ENCODE results near the gene DYSF. TPM values are rescaled to one million over a fixed set of nuclear protein-coding genes. Genes with fewer than 3 reads are reported as not detected.

The DYSF gene
- polyA plus RNA-seq, 1 of the 3 experiments (the other 2 are of a cell fraction), result 0.10 TPM

DNA sequence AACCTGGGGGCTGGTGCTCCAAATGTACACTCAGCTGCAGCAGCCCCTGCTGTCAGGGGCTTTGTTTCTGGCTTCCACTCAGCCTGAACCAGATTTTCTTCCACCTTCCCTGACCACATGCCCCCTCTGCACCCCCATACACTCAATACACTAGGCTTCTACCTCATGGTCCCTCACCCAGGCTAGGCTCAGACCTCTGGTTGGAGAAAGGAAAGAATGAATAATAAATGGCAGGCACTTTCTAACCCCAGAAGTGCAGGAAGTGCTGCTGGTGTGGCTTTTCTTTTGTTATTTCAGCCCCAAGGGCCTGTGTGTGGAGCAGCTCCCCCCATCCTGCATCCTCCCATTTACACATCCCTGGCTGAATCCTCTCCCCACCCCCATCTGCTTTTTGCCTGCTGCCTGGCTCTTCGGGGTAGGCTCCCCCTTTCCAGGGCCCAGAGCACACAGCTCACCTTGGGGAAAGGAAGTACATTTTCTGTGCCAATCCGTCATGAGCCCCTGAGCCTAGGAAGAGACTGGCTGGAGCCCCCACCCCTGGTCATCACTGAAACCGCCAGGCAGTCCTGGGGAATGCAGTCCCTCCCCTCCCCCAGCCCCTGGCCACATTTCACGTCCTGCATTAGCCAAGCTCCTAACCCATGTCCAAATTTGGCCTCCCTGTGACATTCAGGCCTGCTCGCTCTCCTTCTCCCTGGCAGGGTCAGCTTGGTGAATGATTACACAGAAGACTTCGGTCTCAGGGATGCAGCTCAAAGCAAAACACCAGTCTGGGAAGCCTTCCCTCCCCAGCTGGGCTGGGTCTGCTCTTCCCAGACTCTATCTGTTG is 2.6 kb downstream of the DYSF start:
- H3F3A ChIP-seq (replicated peaks; ENCODE audit: insufficient read depth), result no peaks in the 10 kb centered on the region
- ChIA-PET CTCF (interaction anchor here (0.7 to 2.3 kb wide), 4 partner anchors 10 to 124 kb away, joined by 3 to 11 read pairs (median 7); partner anchors contain the start of gene ZNF638), POLR2A (no interaction called here)
- no peak overlapping the region for H3K4me2 ChIP-seq
- 53% methylated on average over 5 of the region's 6 CpGs for WGBS (ENCODE audit: low lambda C conversion rate)
- no peaks in the 10 kb centered on the region for H3K9me2 ChIP-seq
- no peak overlapping the region for H3K4me3 ChIP-seq (ENCODE audit: low read depth in 2 of 2, low read length in 1 of 2)
- peak overlapping the region; percentile 29; the same call in 1 of the 2 replicates for H2AFZ ChIP-seq (ENCODE audit: low read depth)
- H3K79me2 ChIP-seq (ENCODE audit: insufficient read depth), result no peaks in the 10 kb centered on the region
- H3K9me3 ChIP-seq, result no peaks in the 10 kb centered on the region
- peaks cover 0 to 40% of the 10 kb centered on the region in 2 experiments; a peak in 1 of 4 replicates for H3K4me1 ChIP-seq (ENCODE audit: control insufficient read depth in 1 of 2, insufficient read depth in 2 of 2, low read depth in 1 of 2, low read length in 1 of 2)
- 0 out of 2 replicates have a peak, but pooled peaks cover 5% of the 10 kb centered on the region for H3K27me3 ChIP-seq (ENCODE audit: insufficient read depth)
- no peaks in the 10 kb centered on the region for H4K20me1 ChIP-seq (ENCODE audit: insufficient read depth)
- H3K36me3 ChIP-seq (replicated peaks in 1 of 2; ENCODE audit: control insufficient read depth in 1 of 2, insufficient read depth in 2 of 2, low read length in 1 of 2), result no peaks in the 10 kb centered on the region
- peak; percentile 63 for DNase-seq
- no peak overlapping the region for H3K9ac ChIP-seq
- TF ChIP-seq, protein P1, sequence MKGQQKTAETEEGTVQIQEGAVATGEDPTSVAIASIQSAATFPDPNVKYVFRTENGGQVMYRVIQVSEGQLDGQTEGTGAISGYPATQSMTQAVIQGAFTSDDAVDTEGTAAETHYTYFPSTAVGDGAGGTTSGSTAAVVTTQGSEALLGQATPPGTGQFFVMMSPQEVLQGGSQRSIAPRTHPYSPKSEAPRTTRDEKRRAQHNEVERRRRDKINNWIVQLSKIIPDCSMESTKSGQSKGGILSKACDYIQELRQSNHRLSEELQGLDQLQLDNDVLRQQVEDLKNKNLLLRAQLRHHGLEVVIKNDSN (IDR thresholded peaks at IDR 0.05; ENCODE audit: borderline replicate concordance, low read depth), result no peak
- TF ChIP-seq NFIC (IDR thresholded peaks at IDR 0.05; ENCODE audit: borderline replicate concordance), result no peak
- no peak for TF ChIP-seq CHD2 (IDR thresholded peaks at IDR 0.05; ENCODE audit: low read length, partially characterized antibody)
- TF ChIP-seq FOXJ3 (CRISPR knock-in tag; IDR thresholded peaks at IDR 0.05), result no peak
- TF ChIP-seq GATA2 (CRISPR knock-in tag; IDR thresholded peaks at IDR 0.05), result no peak
- no peak for TF ChIP-seq MXI1 (IDR thresholded peaks at IDR 0.05; ENCODE audit: low read depth, low read length)
- no peak for TF ChIP-seq EZH2phosphoT487 (IDR thresholded peaks at IDR 0.05; ENCODE audit: borderline replicate concordance, low read depth)
- TF ChIP-seq, protein P2, sequence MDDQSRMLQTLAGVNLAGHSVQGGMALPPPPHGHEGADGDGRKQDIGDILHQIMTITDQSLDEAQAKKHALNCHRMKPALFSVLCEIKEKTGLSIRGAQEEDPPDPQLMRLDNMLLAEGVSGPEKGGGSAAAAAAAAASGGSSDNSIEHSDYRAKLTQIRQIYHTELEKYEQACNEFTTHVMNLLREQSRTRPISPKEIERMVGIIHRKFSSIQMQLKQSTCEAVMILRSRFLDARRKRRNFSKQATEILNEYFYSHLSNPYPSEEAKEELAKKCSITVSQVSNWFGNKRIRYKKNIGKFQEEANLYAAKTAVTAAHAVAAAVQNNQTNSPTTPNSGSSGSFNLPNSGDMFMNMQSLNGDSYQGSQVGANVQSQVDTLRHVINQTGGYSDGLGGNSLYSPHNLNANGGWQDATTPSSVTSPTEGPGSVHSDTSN (IDR thresholded peaks at IDR 0.05), result no peak
- TF ChIP-seq FOXM1 (IDR thresholded peaks at IDR 0.05; ENCODE audit: low read depth), result no peak
- no peak for TF ChIP-seq TCF12 (IDR thresholded peaks at IDR 0.05)
- TF ChIP-seq RAD21 (IDR thresholded peaks at IDR 0.05; ENCODE audit: low read length), result no peak
- TF ChIP-seq SIN3A (IDR thresholded peaks at IDR 0.05; ENCODE audit: borderline replicate concordance, low read depth, low read length), result no peak
- TF ChIP-seq FOSL2 (IDR thresholded peaks at IDR 0.05; ENCODE audit: borderline replicate concordance, low read depth), result no peak
- TF ChIP-seq POLR2AphosphoS5 (IDR thresholded peaks at IDR 0.05; ENCODE audit: low read depth, low read length), result no peak
- TF ChIP-seq, protein P3, sequence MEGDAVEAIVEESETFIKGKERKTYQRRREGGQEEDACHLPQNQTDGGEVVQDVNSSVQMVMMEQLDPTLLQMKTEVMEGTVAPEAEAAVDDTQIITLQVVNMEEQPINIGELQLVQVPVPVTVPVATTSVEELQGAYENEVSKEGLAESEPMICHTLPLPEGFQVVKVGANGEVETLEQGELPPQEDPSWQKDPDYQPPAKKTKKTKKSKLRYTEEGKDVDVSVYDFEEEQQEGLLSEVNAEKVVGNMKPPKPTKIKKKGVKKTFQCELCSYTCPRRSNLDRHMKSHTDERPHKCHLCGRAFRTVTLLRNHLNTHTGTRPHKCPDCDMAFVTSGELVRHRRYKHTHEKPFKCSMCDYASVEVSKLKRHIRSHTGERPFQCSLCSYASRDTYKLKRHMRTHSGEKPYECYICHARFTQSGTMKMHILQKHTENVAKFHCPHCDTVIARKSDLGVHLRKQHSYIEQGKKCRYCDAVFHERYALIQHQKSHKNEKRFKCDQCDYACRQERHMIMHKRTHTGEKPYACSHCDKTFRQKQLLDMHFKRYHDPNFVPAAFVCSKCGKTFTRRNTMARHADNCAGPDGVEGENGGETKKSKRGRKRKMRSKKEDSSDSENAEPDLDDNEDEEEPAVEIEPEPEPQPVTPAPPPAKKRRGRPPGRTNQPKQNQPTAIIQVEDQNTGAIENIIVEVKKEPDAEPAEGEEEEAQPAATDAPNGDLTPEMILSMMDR (IDR thresholded peaks at IDR 0.05), result no peak
- TF ChIP-seq, protein P4, sequence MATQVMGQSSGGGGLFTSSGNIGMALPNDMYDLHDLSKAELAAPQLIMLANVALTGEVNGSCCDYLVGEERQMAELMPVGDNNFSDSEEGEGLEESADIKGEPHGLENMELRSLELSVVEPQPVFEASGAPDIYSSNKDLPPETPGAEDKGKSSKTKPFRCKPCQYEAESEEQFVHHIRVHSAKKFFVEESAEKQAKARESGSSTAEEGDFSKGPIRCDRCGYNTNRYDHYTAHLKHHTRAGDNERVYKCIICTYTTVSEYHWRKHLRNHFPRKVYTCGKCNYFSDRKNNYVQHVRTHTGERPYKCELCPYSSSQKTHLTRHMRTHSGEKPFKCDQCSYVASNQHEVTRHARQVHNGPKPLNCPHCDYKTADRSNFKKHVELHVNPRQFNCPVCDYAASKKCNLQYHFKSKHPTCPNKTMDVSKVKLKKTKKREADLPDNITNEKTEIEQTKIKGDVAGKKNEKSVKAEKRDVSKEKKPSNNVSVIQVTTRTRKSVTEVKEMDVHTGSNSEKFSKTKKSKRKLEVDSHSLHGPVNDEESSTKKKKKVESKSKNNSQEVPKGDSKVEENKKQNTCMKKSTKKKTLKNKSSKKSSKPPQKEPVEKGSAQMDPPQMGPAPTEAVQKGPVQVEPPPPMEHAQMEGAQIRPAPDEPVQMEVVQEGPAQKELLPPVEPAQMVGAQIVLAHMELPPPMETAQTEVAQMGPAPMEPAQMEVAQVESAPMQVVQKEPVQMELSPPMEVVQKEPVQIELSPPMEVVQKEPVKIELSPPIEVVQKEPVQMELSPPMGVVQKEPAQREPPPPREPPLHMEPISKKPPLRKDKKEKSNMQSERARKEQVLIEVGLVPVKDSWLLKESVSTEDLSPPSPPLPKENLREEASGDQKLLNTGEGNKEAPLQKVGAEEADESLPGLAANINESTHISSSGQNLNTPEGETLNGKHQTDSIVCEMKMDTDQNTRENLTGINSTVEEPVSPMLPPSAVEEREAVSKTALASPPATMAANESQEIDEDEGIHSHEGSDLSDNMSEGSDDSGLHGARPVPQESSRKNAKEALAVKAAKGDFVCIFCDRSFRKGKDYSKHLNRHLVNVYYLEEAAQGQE (IDR thresholded peaks at IDR 0.05; ENCODE audit: low read depth, low read length), result no peak
- TF ChIP-seq YY1 (IDR thresholded peaks at IDR 0.05; ENCODE audit: low read depth), result no peak
- TF ChIP-seq RXRA (IDR thresholded peaks at IDR 0.05; ENCODE audit: borderline replicate concordance, low read depth), result no peak
- no peak for TF ChIP-seq RFX5 (IDR thresholded peaks at IDR 0.05; ENCODE audit: low read length)
- TF ChIP-seq JUND (IDR thresholded peaks at IDR 0.05), result no peak
- H3K27ac ChIP-seq (ENCODE audit: low read depth in 2 of 2, low read length in 1 of 2), result no peak overlapping the region
